ACHN (cell line): ENCODE data around the gene PLOD1.
"Not testable (repeated sequence)": the region's sequence is repeated elsewhere in the genome, so short reads cannot be mapped to it uniquely, and the experiment has no call there.

Experiments used
- DNase-seq: peaks from one replicate; pipeline ENCODE4 v3.0.0-alpha.2; 2015
- in situ Hi-C: cut with HindIII; loops from 2 replicates; pipeline ENCODE4 v1.10.0; 2017; ENCODE audit warnings: low sequenced_read_pairs, low pct_ligation_motif_present, low pct_unique_long_range_greater_than_20kb

The PLOD1 gene

GRCh38 chr1:11990303-11991032 lies 56.0 kb downstream of the PLOD1 start:
- DNase-seq, result no peak
- in situ Hi-C loops, result no loop called here

GRCh38 chr1:11991969-11992676 lies 57.6 kb downstream of the PLOD1 start:
- DNase-seq, result no peak
- in situ Hi-C loops, result no loop called here

- in situ Hi-C loops, result no loop called here
- DNase-seq, result no peak
These were observed 62.7 kb downstream of the PLOD1 start for GRCh38 chr1:11997081-11997850.

- DNase-seq, result no peak
- in situ Hi-C loops, result no loop called here
These were observed 64.1 kb downstream of the PLOD1 start for GRCh38 chr1:11998636-11999035.

GRCh38 chr1:11999236-11999635 lies 64.7 kb downstream of the PLOD1 start:
- in situ Hi-C loops, result no loop called here
- no peak for DNase-seq

- in situ Hi-C loops, result no loop called here
- peak; percentile 60 for DNase-seq
These were observed 66.9 kb downstream of the PLOD1 start for GRCh38 chr1:12001249-12001917.

- in situ Hi-C loops, result no loop called here
- DNase-seq, result peak; percentile 62
These were observed 67.5 kb downstream of the PLOD1 start for GRCh38 chr1:12001996-12002493.

- no peak for DNase-seq
- in situ Hi-C loops, result no loop called here
These were observed 69.2 kb downstream of the PLOD1 start for GRCh38 chr1:12003762-12004161.

GRCh38 chr1:12005488-12006166 lies 71.1 kb downstream of the PLOD1 start:
- in situ Hi-C loops, result no loop called here
- DNase-seq, result no peak

GRCh38 chr1:12006167-12006921 lies 71.8 kb downstream of the PLOD1 start:
- DNase-seq, result no peak
- in situ Hi-C loops, result no loop called here

- DNase-seq, result no peak
- in situ Hi-C loops, result no loop called here
These were observed 72.7 kb downstream of the PLOD1 start for GRCh38 chr1:12007204-12007603.

- in situ Hi-C loops, DNase-seq: not testable (repeated sequence)
These were observed 73.8 kb downstream of the PLOD1 start for GRCh38 chr1:12008355-12008754.

GRCh38 chr1:12009318-12009947 lies 74.9 kb downstream of the PLOD1 start:
- in situ Hi-C loops, result no loop called here
- DNase-seq, result no peak

- in situ Hi-C loops, result no loop called here
- DNase-seq, result no peak
These were observed 76.4 kb downstream of the PLOD1 start for GRCh38 chr1:12010746-12011570.

- in situ Hi-C loops, result no loop called here
- no peak for DNase-seq
These were observed 77.5 kb downstream of the PLOD1 start for GRCh38 chr1:12011998-12012397.

GRCh38 chr1:12012560-12013316 lies 78.2 kb downstream of the PLOD1 start:
- in situ Hi-C loops, result no loop called here
- DNase-seq, result no peak
